Hematopoietic multipotent progenitor cell treated with erythropoietin and hydrocortisone succinate and interleukin-3 and kit ligand, for 8 days (in vitro differentiated cells): Measurements from ENCODE around the gene UGT1A5.
"Not testable (repeated sequence)": the region's sequence is repeated elsewhere in the genome, so short reads cannot be mapped to it uniquely, and the experiment has no call there.

Experiments
- DNase-seq: peaks from one replicate; pipeline ENCODE4 v3.0.0-alpha.2; 2015

Gene UGT1A5

GRCh38 chr2:233747283-233747544 lies 34.5 kb downstream of the UGT1A5 start:
- DNase-seq: no peak

- DNase-seq: not testable (repeated sequence)
These were observed 38.0 kb downstream of the UGT1A5 start for GRCh38 chr2:233750689-233751088.

GRCh38 chr2:233751212-233752009 lies 38.7 kb downstream of the UGT1A5 start:
- not testable (repeated sequence) for DNase-seq

- no peak for DNase-seq
These were observed 42.3 kb downstream of the UGT1A5 start for GRCh38 chr2:233754872-233755611.

- no peak for DNase-seq
These were observed 43.8 kb downstream of the UGT1A5 start for GRCh38 chr2:233756429-233757081.

GRCh38 chr2:233758141-233758540 lies 45.4 kb downstream of the UGT1A5 start:
- no peak for DNase-seq

- no peak for DNase-seq
These were observed 46.1 kb downstream of the UGT1A5 start for GRCh38 chr2:233758849-233759248.

- no peak for DNase-seq
These were observed 47.3 kb downstream of the UGT1A5 start, which contains the start of gene UGT1A1 for GRCh38 chr2:233760043-233760442. UGT1A1 (plus strand) TSS chr2:233760270; CDS start chr2:233760288, 18 bp downstream.

GRCh38 chr2:233761040-233761769 lies 48.5 kb downstream of the UGT1A5 start:
- DNase-seq: no peak

GRCh38 chr2:233764264-233764663 lies 51.6 kb downstream of the UGT1A5 start:
- DNase-seq: no peak

GRCh38 chr2:233764761-233765160 lies 52.1 kb downstream of the UGT1A5 start:
- DNase-seq: no peak

GRCh38 chr2:233766416-233766815 lies 53.7 kb downstream of the UGT1A5 start:
- DNase-seq: no peak

- no peak for DNase-seq
These were observed 55.4 kb downstream of the UGT1A5 start for GRCh38 chr2:233768076-233768475.

- no peak for DNase-seq
These were observed 56.6 kb downstream of the UGT1A5 start for GRCh38 chr2:233769260-233769659.

GRCh38 chr2:233772153-233772552 lies 59.4 kb downstream of the UGT1A5 start:
- no peak for DNase-seq

GRCh38 chr2:233772583-233772982 lies 59.9 kb downstream of the UGT1A5 start:
- no peak for DNase-seq

GRCh38 chr2:233773854-233774253 lies 61.1 kb downstream of the UGT1A5 start:
- no peak for DNase-seq

GRCh38 chr2:233775414-233775813 lies 62.7 kb downstream of the UGT1A5 start:
- no peak for DNase-seq

- DNase-seq: no peak
These were observed 65.3 kb downstream of the UGT1A5 start, which contains the start of gene MROH2A for GRCh38 chr2:233778030-233778429. MROH2A (plus strand) TSS chr2:233778330; CDS start chr2:233779359, 1,029 bp downstream.

GRCh38 chr2:233779722-233780121 lies 67.0 kb downstream of the UGT1A5 start:
- DNase-seq: no peak

- no peak for DNase-seq
These were observed 68.1 kb downstream of the UGT1A5 start for GRCh38 chr2:233780771-233781170.

GRCh38 chr2:233789554-233789953 lies 76.8 kb downstream of the UGT1A5 start:
- DNase-seq: no peak
